GM18517 (cell line): ENCODE results near the gene CFL2.

ENCODE experiments used
- ATAC-seq: cut with Tn5 transposase; IDR thresholded peaks from one replicate; pipeline ENCODE4 v1.9.1; 2021; ENCODE audit warnings: mild to moderate bottlenecking, moderate library complexity; ENCODE audit not compliant: unreplicated experiment

CFL2 gene

GRCh38 chr14:34678306-34678705 is 36.1 kb downstream of the CFL2 start:
- ATAC-seq: no peak

GRCh38 chr14:34676516-34677211 is 37.7 kb downstream of the CFL2 start:
- ATAC-seq: no peak

DNA sequence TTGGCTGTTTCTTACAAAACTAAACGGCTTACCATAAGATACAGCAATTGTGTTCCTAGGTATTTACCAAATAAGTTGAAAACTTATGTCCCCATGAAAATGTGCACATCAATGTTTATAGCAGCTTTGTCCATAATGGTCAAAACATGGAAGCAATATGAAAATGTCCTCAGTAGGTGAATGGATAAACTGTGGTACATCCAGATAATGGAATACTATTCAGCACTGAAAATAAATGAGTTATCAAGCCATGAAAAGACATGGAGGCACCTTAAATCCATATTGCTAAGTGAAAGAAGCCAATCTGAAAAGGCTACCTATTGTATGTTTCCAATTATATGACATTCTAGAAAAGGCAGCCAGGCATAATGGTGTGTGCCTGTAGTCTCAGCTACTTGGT is 40.7 kb downstream of the CFL2 start:
- ATAC-seq: no peak

DNA sequence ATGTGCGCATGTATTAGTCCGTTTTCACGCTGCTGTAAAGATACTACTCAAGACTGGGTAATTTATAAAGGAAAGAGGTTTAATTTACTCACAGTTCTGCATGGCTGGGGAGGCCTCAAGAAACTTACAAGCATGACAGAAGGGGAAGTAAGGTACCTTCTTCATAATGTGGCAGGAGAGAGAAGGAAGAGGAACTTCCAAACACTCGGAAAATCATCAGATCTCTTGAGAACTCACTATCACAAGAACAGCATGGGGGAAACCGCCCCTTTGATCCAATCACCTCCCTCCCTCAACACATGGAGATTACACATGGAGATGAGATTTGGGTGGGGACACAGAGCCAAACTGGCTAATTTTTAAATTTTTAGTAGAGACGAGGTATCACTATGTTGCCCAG is 42.7 kb downstream of the CFL2 start:
- no peak for ATAC-seq

- no peak for ATAC-seq
These were observed 46.3 kb downstream of the CFL2 start for GRCh38 chr14:34668111-34668510.

- no peak for ATAC-seq
These were observed 47.4 kb downstream of the CFL2 start for GRCh38 chr14:34667007-34667406.

DNA sequence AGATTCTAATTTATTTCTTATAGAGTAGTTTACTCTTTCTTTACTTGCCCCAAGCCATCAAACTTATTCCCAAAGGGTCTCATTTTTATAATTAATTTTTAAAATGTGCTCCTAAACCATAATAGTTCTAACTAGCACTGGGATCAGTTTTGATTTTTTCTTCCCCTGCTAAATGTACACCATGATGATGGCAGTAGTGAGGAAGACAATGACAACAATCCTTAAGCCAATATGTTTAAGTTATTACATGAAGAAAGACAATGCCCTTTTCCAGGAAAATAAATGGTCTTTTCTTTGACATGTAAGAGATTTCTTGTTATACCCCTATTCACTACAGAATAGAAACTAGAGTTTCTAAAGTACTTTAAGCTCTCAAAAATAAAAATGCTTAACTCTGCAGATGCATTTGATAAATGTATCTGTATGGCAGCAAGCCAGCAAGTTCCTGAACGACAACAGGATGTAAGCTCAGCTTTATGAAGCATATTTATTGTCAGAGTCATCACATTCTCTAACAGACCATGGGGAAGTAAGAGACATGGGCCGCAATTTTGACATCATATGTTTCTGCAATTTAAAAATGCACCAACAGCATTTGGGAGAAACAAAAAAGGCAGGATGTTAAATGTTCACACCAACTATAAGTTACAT is 48.5 kb downstream of the CFL2 start:
- ATAC-seq: no peak

GRCh38 chr14:34662561-34663088 is 51.8 kb downstream of the CFL2 start:
- ATAC-seq: no peak

- no peak for ATAC-seq
These were observed 53.6 kb downstream of the CFL2 start for GRCh38 chr14:34660796-34661195.
